Measurements from ENCODE around the gene GMPR.

The GMPR gene

DNA sequence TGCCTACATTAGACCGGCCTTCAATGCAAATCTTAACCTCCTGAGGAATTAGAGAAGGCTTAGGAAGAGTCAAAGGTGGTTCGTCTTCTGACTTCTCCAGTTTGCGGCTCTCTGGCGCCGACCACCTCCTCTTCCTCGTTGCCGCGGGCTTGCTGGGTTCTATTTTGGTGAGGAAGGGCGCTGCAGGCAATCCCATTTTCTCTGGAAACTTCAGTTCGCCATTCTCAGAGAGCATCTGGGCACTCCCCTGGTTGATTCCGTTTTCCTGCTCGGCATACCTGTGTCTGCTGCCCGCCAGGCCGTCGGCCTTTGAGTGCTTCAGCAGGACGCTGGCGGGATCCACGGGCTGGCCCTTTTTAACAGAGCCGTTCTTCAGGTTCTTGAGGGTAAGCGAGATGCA lies 67.9 kb downstream of the GMPR start:
- DNase-seq, result no peak

DNA sequence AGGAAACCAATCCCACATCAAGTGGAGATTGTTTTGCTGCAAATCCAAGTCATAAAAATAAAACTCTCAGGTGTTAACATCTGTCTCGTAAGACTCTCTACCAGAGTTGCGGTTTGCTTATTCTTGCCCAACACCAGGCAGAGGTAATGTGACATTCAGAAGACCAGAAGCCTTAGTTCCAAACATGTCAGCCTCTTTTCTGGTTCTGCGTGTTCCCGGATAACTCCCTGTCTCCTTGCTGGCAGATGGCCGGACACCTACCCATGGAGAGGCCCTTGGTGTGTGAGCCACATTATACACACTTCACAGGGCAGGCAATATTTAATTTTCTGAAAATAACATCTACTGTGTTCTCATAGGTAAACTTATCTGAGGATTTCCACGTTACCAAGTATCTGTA lies 73.4 kb downstream of the GMPR start:
- DNase-seq, result no peak

DNA sequence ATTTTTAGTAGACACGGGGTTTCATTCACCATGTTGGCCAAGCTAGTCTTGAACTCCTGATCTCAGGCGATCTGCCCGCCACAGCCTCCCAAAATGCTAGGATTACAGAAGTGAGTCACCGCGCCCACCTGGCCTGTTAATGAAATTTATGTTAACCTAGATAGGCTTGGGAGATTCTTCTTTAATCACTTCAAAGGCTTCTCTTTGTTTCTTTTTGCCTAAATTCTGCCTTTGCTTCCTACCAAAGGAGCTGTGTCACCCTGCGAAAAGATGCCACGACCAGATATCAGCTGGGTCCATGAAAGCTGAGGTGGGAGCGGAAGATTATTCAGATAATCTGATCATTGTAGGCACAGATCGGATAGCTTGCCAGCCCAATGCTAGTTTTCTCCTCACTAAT lies 75.3 kb downstream of the GMPR start:
- DNase-seq, result no peak

GRCh38 chr6:16314296-16314695 lies 75.9 kb downstream of the GMPR start:
- DNase-seq, result no peak

GRCh38 chr6:16316741-16317251 lies 78.4 kb downstream of the GMPR start:
- DNase-seq, result peak; percentile 39

DNA sequence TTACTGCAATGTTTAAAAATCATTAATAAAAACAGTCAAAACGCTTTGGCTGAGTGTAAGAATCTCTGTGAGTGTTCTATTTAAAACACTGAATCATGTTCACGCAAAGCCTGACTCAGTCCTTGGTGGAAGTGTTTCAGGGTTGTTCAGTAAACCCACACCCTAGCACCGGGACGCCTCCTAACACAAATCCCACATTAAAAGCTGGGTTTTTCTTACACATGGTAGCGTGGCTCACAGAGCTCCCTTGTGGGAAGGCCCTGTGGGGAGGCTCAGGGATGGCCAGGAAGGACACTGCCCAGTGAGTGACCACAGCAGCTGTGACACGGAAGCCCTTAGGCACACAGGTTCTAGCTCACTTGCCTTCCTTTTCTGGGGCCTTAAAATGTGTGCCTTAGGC lies 80.2 kb downstream of the GMPR start:
- peak; percentile 58 for DNase-seq

DNA sequence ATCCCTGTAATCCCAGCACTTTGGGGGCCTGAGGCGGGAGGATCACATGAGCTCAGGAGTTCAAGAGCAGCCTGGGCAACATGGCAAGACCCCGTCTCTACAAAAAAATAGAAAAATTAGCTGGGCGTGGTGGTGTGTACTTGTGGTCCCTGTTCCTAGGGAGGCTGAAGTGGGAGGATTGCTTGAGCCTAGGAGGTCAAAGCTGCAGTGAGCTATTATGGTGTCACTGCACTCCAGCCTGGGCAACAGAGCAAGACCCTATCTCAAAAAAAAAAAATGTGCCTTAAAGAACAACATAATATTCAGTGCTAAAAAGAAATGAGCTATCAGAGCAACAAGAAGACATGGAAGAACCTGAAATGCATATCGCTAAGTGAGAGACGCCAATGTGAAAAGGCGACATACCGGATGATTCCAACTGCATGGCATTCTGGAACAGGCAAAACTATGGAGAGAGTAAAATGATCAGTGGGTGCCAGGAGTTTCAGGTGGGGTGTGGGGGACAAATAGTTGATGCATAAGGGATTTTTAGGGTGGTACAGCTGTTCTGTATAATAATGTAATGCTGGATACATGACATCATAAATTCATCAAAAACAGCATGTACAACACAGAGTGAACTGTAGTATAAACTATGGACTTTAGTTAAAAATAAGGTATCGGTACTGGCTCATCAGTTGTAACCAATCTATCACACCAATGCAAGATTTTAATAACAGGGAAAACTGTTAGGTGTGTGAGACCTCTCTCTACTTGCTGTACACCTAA lies 80.8 kb downstream of the GMPR start:
- no peak for DNase-seq

DNA sequence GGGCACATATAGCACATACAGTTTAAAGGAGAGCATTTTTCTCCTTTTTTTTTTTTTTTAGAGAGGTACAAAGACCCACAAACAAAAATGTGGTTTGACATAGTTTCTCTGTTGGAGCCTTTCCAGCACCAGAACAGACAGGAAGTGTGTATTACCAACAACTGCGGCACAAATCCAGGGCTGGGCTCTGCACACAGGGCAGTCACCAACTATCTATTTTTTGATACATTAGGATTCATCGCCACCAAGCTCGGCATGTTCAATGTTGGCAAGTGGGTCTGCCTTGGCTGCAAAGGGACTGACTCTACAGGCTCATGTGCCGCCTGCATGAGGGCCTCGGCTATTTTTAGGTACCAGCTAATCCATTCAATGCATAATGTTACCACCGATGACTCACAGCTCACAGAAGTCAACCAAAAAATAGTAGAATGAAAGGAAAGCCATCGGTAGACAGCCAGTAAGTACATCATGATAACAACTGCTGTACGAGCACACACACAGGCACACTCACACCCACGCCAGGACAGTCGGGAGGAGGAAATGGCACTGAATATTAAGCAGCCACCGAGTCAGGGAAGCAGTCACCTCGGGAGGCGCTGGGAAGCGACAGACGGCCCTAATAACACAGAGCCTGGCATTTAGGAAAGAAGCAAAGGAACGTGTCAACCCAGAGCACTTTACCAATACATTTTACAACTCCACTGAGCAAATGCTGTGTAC lies 81.6 kb downstream of the GMPR start:
- DNase-seq, result peak; percentile 70

DNA sequence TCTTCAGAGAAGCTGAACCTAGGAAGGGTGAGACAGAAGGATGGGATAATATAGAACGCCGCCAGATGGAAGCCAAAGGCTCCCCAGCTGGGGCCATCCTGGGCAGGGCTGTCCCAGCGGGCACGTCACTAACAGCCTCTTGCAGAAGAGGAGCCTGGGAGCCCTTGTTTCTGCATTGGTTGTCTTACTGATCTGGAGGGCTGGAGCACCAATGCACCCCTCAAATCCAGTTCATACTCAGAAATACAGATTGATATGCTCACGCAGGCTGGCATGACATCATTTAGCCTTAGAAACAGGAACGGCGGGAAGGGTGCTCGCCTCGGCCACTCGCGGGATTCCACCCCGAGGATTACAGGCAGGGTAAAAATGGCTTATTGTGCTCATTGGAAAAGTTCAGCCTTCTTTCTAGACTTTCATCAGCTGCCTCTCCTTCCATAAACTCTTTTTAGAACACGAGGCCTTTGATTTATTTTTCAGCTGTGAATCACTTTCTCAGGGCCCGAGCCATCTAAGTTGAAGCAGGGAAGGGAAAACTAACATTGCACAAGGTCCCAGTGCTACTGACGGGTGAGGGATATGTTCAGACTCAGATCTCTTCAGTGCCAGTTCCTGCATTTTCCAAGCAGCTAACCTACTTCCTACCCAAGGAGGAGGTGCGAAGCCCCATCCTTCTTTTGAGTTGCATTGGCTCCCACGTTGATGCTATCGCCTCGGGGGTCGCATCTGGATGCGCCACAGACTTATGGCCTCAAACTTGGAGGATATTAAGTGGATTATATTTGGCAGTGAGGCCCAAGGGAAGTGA lies 82.3 kb downstream of the GMPR start:
- peak; percentile 12 for DNase-seq

DNA sequence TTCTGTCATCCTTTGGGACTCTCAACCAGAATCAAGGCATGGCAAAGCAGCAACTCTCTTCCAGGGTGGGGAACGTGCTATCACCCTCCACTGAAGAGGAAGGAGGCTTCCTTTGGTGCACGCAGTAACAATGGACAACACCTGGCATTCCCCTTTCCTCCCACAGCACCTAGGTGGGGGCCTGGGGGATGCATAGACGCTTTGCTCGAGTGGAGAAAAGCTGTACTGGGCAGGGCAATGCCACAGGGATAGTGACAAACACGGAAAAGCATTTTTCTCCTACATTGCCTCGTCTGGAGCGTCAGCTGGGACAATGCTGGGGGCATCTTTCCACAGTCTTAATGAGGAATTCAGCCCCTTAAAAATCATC lies 82.9 kb downstream of the GMPR start:
- DNase-seq, result no peak

DNA sequence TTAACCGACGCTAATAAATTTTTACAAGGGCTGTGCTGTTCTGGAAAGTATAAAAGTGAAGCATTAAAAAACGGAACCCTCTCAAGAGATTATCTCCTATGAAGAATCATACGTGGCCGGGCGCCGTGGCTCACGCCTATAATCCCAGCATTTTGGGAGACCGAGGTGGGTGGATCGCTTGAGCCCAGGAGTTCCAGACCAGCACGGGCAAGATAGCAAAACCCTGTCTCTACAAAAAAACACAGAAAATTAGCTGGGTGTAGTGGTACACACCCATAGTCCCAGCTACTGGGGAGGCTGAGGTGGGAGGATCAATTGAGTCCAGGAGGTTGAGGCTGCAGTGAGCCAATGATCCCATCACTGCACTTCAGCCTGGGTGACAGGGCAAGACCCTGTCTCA lies 83.4 kb downstream of the GMPR start:
- DNase-seq, result no peak

DNA sequence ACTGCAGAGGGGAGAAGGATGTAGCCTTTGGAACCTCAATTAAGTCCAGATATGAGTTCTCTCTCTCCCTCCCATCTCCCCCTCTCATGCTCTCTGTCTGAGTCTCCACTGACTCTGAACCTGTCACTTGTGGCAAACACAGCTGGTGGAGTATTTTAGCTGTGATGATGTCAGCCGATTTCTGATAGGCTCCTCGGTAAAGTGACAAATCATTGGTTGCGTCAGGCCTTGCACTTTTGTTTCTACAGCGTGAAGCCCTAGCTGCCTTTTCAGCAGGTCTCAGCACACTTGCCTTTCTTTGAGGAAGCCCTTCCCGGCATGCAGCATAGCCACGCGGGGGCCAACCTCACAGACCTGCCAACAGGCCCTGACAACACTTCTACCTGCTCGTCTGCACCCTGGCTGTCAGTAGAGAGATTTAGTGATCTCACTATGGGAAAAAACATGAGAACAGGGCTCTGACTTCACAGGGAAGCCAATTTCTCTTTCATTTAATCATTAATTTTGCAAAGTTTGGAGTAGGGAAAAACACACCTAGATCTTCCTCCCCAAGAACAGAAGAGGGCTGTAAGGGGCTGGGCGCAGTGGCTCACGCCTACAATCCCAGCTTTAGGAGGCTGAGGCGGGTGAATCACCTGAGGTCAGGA lies 84.4 kb downstream of the GMPR start:
- DNase-seq, result peak; percentile 83

GRCh38 chr6:16324184-16324583 lies 85.8 kb downstream of the GMPR start:
- no peak for DNase-seq

DNA sequence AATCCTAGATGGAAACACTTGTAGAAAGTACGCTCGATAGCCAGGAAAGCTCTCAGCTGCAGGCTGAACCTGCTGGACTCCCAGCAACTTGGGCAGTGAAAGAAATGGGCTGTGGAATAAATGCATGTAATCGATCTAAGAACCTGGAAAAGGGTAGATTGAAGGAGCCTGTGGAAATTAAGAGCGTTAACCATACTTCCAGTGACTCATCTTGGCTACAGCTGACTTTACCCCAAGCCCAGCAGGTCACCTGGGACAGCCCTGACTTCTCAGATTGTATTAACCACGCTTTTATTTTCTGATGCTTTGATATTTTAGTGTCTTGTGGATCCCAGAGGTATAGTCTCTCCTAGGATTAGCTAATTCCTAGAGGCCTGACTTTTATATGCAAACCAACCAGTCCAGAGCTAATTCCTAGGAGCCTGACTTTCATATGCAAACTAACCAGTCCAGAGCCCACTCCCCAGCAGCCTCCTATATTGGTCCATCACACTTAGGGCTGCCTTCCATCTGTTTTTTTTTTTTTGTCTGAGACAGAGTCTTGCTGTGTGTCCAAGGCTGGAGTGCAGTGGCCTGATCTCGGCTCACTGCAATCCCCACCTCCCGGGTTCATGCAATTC lies 86.3 kb downstream of the GMPR start:
- DNase-seq, result no peak

DNA sequence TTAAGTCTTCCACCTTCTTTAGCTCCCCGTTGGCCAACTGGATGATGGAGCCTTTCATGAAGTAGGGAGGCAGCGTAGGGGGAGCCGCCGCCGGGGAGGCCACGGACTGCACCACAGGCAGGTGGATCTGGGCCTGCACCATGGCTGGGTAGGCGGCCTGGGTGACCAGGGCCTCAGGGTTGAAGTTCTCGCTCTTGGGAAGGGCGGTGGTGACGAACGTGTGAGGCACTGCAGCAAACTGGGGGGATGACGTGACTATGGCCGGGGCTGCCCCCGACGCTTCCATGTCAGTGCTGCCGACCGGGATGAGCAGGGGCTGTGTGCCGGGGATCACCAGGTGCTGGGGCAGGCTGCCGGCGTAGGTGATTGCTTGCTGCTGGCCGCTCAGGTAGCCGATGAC lies 88.1 kb downstream of the GMPR start:
- no peak for DNase-seq

- no peak for DNase-seq
These were observed 88.8 kb downstream of the GMPR start for GRCh38 chr6:16326971-16327776.

GRCh38 chr6:16327777-16328325 lies 89.5 kb downstream of the GMPR start:
- no peak for DNase-seq

DNA sequence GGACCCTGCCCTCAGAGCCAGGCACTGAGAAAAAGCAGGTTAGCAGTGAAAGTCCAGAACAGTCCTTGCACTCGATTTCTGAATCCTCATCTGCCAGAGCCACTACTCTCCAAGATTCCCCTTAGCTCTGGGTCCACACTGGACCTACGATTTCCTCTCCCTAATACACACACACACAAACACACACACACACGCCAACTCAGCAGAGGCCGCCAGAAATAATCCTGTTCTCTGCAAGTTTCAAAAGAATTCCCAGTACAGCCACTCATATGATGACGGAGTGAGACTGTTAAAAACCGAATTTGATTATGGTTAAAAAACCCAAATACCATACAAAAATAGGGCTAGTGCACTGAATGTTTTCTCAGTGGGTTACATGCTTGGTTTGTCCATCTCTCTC lies 90.8 kb downstream of the GMPR start:
- no peak for DNase-seq

- peak; percentile 77 for DNase-seq
These were observed 93.2 kb downstream of the GMPR start for GRCh38 chr6:16331384-16332174.

GRCh38 chr6:16332175-16332542 lies 93.8 kb downstream of the GMPR start:
- DNase-seq, result peak; percentile 89

GRCh38 chr6:16333580-16333979 lies 95.2 kb downstream of the GMPR start:
- no peak for DNase-seq

All from activated CD4-positive, alpha-beta T cell treated with anti-CD3 and anti-CD28 coated beads for 48 hours (primary cell).